Dermis microvascular lymphatic vessel endothelial cell (primary cell): ENCODE results near the gene ARIH2. TPM values are rescaled to one million over a fixed set of nuclear protein-coding genes. Genes with fewer than 3 reads are reported as not detected.
A peak's percentile ranks its signal among the peaks of the same experiment; 100 is the strongest.

ENCODE experiments used
- DNase-seq, 2 donors: peaks; one replicate each; pipeline versions ENCODE4 v3.0.0 to v3.0.0-alpha.2; 2010; ENCODE audit warnings: low read depth in 2 of 2
- total RNA-seq: library from RNA; depleted of rRNA; stranded (reverse); fragments of >200 nt; gene quantifications from 2 replicates; pipeline ENCODE4 v1.2.1, GENCODE V29; 2014

ARIH2 gene
- total RNA-seq, 1 donor from 2014 or later = 54.7 TPM

- DNase-seq = no peak
Observed at GRCh38 chr3:48970586-48970985, 51.9 kb downstream of the ARIH2 start.

GRCh38 chr3:48974076-48974864, 55.6 kb downstream of the ARIH2 start:
- no peak for DNase-seq

- no peak for DNase-seq
Observed at GRCh38 chr3:48979451-48979850, 60.8 kb downstream of the ARIH2 start.

- no peak for DNase-seq
Observed at GRCh38 chr3:48980295-48980694, 61.7 kb downstream of the ARIH2 start.

- no peak for DNase-seq
Observed at GRCh38 chr3:48982016-48982415, 63.4 kb downstream of the ARIH2 start.

GRCh38 chr3:48982686-48983085, 64.0 kb downstream of the ARIH2 start:
- no peak for DNase-seq

- DNase-seq = no peak
Observed at GRCh38 chr3:48983096-48983495, 64.5 kb downstream of the ARIH2 start.

- peak in 1 of 2 donors; percentile 36 for DNase-seq
Observed at GRCh38 chr3:48984663-48985062, 66.0 kb downstream of the ARIH2 start.

- DNase-seq = no peak
Observed at GRCh38 chr3:48985831-48986376, 67.3 kb downstream of the ARIH2 start.

GRCh38 chr3:48989126-48989795, 70.6 kb downstream of the ARIH2 start:
- no peak for DNase-seq

- peak in 1 of 2 donors; percentile 81 for DNase-seq
Observed at GRCh38 chr3:48989796-48990635, 71.4 kb downstream of the ARIH2 start, which contains the start of gene P4HTM. P4HTM (plus strand) TSS chr3:48990241; CDS start chr3:48990257, 16 bp downstream.

- DNase-seq = peak in 1 of 2 donors; percentile 11
Observed at GRCh38 chr3:48990636-48991469, 72.2 kb downstream of the ARIH2 start.

GRCh38 chr3:48991851-48992545, 73.4 kb downstream of the ARIH2 start:
- DNase-seq = no peak

- DNase-seq = no peak
Observed at GRCh38 chr3:48993834-48994233, 75.2 kb downstream of the ARIH2 start.

GRCh38 chr3:48996640-48997039, 78.0 kb downstream of the ARIH2 start:
- DNase-seq = no peak

GRCh38 chr3:48997102-48997635, 78.5 kb downstream of the ARIH2 start:
- DNase-seq = no peak

GRCh38 chr3:48997714-48998637, 79.3 kb downstream of the ARIH2 start:
- DNase-seq = no peak

- no peak for DNase-seq
Observed at GRCh38 chr3:48999085-48999858, 80.6 kb downstream of the ARIH2 start.
